Esophagus squamous epithelium (tissue), 4 donors: ENCODE measurements around the gene LRRC3B.

ENCODE experiments used
- POLR2A ChIP-seq, 4 donors: fragments of 450-650 bp; IDR thresholded peaks; one replicate each; pipeline ENCODE4 v1.6.1; 2017; ENCODE audit warnings: antibody characterized with exemption in 4 of 4, mild to moderate bottlenecking in 4 of 4, moderate library complexity in 3 of 4
- TF ChIP-seq, protein P1 (sequence below), 6 experiments: fragments of 450-650 bp in 4 of 6; fragments of 200-600 bp in 2 of 6; sonication (generic) in 2 of 6; IDR thresholded peaks; one replicate each; pipeline ENCODE4 v1.5.1; 2016 to 2019; ENCODE audit warnings: antibody characterized with exemption in 6 of 6, mild to moderate bottlenecking in 4 of 6, moderate library complexity in 4 of 6

DNA sequence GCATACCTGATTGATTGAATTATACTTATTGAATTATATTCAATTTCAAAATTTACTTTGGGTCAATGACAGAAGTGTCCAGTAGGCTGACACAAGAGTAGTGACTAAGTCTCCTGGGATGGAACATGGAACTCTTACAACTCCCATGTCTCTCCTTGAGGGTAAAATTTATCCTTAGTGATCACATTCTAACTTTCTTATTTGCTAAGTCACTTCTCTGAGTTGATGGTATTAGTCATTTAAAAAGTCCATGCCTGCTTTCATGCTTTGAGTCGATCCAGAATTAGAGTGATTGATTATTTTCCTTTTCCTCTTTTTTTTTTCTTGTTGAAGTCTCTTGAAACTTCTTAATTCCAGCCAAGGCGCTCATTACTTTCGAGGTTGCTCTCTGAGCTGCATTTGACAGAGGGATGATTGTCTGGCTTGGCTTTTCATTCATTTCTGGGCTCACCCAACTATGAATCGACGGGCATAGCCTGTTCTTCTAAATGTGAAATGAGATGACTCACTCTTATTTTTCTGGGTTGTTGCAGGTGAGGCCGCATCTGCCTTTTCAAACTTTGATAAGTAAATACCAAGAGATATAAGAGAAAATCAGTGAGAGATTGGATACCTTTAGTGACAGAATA is 34.9 kb downstream of the LRRC3B start:
- TF ChIP-seq, protein P1, sequence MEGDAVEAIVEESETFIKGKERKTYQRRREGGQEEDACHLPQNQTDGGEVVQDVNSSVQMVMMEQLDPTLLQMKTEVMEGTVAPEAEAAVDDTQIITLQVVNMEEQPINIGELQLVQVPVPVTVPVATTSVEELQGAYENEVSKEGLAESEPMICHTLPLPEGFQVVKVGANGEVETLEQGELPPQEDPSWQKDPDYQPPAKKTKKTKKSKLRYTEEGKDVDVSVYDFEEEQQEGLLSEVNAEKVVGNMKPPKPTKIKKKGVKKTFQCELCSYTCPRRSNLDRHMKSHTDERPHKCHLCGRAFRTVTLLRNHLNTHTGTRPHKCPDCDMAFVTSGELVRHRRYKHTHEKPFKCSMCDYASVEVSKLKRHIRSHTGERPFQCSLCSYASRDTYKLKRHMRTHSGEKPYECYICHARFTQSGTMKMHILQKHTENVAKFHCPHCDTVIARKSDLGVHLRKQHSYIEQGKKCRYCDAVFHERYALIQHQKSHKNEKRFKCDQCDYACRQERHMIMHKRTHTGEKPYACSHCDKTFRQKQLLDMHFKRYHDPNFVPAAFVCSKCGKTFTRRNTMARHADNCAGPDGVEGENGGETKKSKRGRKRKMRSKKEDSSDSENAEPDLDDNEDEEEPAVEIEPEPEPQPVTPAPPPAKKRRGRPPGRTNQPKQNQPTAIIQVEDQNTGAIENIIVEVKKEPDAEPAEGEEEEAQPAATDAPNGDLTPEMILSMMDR (IDR thresholded peaks at IDR 0.05): peak in 2 of 6 experiments; percentile 9 to 14
- TF ChIP-seq POLR2A (IDR thresholded peaks at IDR 0.05): no peak
